H9 (cell line): ENCODE measurements around the gene GREB1L. TPM values are rescaled to one million over a fixed set of nuclear protein-coding genes. Genes with fewer than 3 reads are reported as not detected.

Experiments
- DNase-seq: peaks from one replicate; pipeline ENCODE4 v3.0.0-alpha.2; 2017
- H2AFZ ChIP-seq: one replicate; pipeline ENCODE4 v1.6.1; 2013; ENCODE audit warnings: mild to moderate bottlenecking, low read length, control low read depth, moderate library complexity
- H2AK5ac ChIP-seq: 2 replicates; pipeline ENCODE4 v1.6.1; 2013; ENCODE audit warnings: low read length, control low read depth, mixed read lengths; ENCODE audit not compliant: insufficient read length
- H2BK120ac ChIP-seq: one replicate; pipeline ENCODE4 v1.6.1; 2013; ENCODE audit warnings: low read depth, mild to moderate bottlenecking, low read length, control low read depth, inconsistent platforms; ENCODE audit not compliant: poor library complexity, severe bottlenecking
- H2BK12ac ChIP-seq: 2 replicates; pipeline ENCODE4 v1.6.1; 2013; ENCODE audit warnings: low read length, control low read depth, mixed read lengths, low read depth; ENCODE audit not compliant: insufficient read length
- H2BK15ac ChIP-seq: 2 replicates; pipeline ENCODE4 v1.6.1; 2013; ENCODE audit warnings: low read depth, low read length, control low read depth
- H2BK20ac ChIP-seq: one replicate; pipeline ENCODE4 v1.6.1; 2013; ENCODE audit warnings: low read depth, mild to moderate bottlenecking, low read length, control low read depth, inconsistent platforms; ENCODE audit not compliant: poor library complexity, severe bottlenecking
- H2BK5ac ChIP-seq: 2 replicates; pipeline ENCODE4 v1.6.1; 2013; ENCODE audit warnings: low read length, control low read depth, mixed read lengths; ENCODE audit not compliant: insufficient read length
- H3K14ac ChIP-seq: 2 replicates; pipeline ENCODE4 v1.6.1; 2013; ENCODE audit warnings: low read length, control low read depth; ENCODE audit not compliant: insufficient read depth
- H3K18ac ChIP-seq: 2 replicates; pipeline ENCODE4 v1.6.1; 2013; ENCODE audit warnings: low read depth, mild to moderate bottlenecking, mixed read lengths, low read length, control low read depth; ENCODE audit not compliant: insufficient read length
- H3K23ac ChIP-seq: 2 replicates; pipeline ENCODE4 v1.6.1; 2013; ENCODE audit warnings: low read length, control low read depth, mixed read lengths, low read depth; ENCODE audit not compliant: insufficient read length
- H3K23me2 ChIP-seq: 2 replicates; pipeline ENCODE4 v1.6.1; 2013; ENCODE audit warnings: low read depth, mild to moderate bottlenecking, mixed read lengths, low read length, control low read depth; ENCODE audit not compliant: insufficient read length, poor library complexity, severe bottlenecking
- H3K27ac ChIP-seq: 2 replicates; pipeline ENCODE4 v1.5.1; 2013; ENCODE audit warnings: low read length, control low read depth, mixed read lengths, low read depth; ENCODE audit not compliant: insufficient read length
- H3K27me3 ChIP-seq: 2 replicates; pipeline ENCODE4 v1.6.1; 2013; ENCODE audit warnings: low read length, control low read depth, inconsistent platforms; ENCODE audit not compliant: insufficient read depth
- H3K4ac ChIP-seq: 2 replicates; pipeline ENCODE4 v1.6.1; 2013; ENCODE audit warnings: low read depth, mild to moderate bottlenecking, control low read depth, inconsistent platforms, low read length, moderate library complexity
- H3K4me1 ChIP-seq: 2 replicates; pipeline ENCODE4 v1.6.1; 2013; ENCODE audit warnings: low read length, control low read depth, inconsistent platforms; ENCODE audit not compliant: insufficient read depth
- H3K4me2 ChIP-seq: 2 replicates; pipeline ENCODE4 v1.6.1; 2013; ENCODE audit warnings: low read length, control low read depth, mixed read lengths; ENCODE audit not compliant: insufficient read length, insufficient read depth
- H3K56ac ChIP-seq: 2 replicates; pipeline ENCODE4 v1.6.1; 2013; ENCODE audit warnings: low read depth, mild to moderate bottlenecking, mixed read lengths, low read length, control low read depth; ENCODE audit not compliant: insufficient read length
- H3K79me1 ChIP-seq: 2 replicates; pipeline ENCODE4 v1.6.1; 2013; ENCODE audit warnings: low read depth, mild to moderate bottlenecking, moderate library complexity, low read length, control low read depth, inconsistent platforms; ENCODE audit not compliant: insufficient read depth, poor library complexity, severe bottlenecking
- H3K79me2 ChIP-seq: 2 replicates; pipeline ENCODE4 v1.6.1; 2013; ENCODE audit warnings: low read length, control low read depth, inconsistent platforms; ENCODE audit not compliant: insufficient read depth
- H3K9ac ChIP-seq: 2 replicates; pipeline ENCODE4 v1.6.1; 2013; ENCODE audit warnings: low read length, control low read depth, mixed read lengths; ENCODE audit not compliant: insufficient read length; ENCODE audit errors: extremely low read depth
- H3K9me3 ChIP-seq: one replicate; pipeline ENCODE4 v1.6.1; 2013; ENCODE audit warnings: low read depth, low read length, inconsistent platforms; ENCODE audit not compliant: control insufficient read depth
- H3T11ph ChIP-seq: one replicate; pipeline ENCODE4 v1.6.1; 2013; ENCODE audit warnings: mild to moderate bottlenecking, low read length, control low read depth, inconsistent platforms
- H4K20me1 ChIP-seq: one replicate; pipeline ENCODE4 v1.6.1; 2013; ENCODE audit not compliant: control insufficient read depth, insufficient read length, insufficient read depth
- H4K5ac ChIP-seq: 2 replicates; pipeline ENCODE4 v1.6.1; 2013; ENCODE audit warnings: low read depth, mild to moderate bottlenecking, mixed read lengths, low read length, control low read depth; ENCODE audit not compliant: insufficient read length
- H4K8ac ChIP-seq: replicated peaks from 2 replicates; pipeline ENCODE4 v1.6.1; 2013; ENCODE audit warnings: low read length, control low read depth, mixed read lengths, low read depth; ENCODE audit not compliant: insufficient read length
- H4K91ac ChIP-seq: 2 replicates; pipeline ENCODE4 v1.6.1; 2013; ENCODE audit warnings: low read depth, mild to moderate bottlenecking, moderate library complexity, mixed read lengths, low read length, control low read depth; ENCODE audit not compliant: insufficient read length
- H3K27ac Mint-ChIP-seq, 3 experiments: 2 replicates in 2 of 3; 3 replicates in 1 of 3; pipeline ENCODE4 v1.8.0; 2020 to 2021; ENCODE audit warnings: mixed read lengths in 3 of 3, mild to moderate bottlenecking in 1 of 3, moderate library complexity in 1 of 3
- H3K27me3 Mint-ChIP-seq: 2 replicates; pipeline ENCODE4 v1.8.0; 2021; ENCODE audit warnings: low read depth, mild to moderate bottlenecking, moderate library complexity, mixed read lengths
- H3K36me3 Mint-ChIP-seq, 3 experiments: 2 replicates in 2 of 3; 3 replicates in 1 of 3; pipeline ENCODE4 v1.8.0; 2020 to 2021; ENCODE audit warnings: low read depth in 3 of 3, mixed read lengths in 3 of 3; ENCODE audit not compliant: insufficient read depth in 1 of 3
- H3K4me1 Mint-ChIP-seq, 2 experiments: 2 replicates each; pipeline ENCODE4 v1.8.0; 2020; ENCODE audit warnings: mixed read lengths in 2 of 2
- H3K4me3 Mint-ChIP-seq, 2 experiments: 2 replicates in 1 of 2; 3 replicates in 1 of 2; pipeline ENCODE4 v1.8.0; 2020 to 2021; ENCODE audit warnings: mild to moderate bottlenecking in 2 of 2, mixed read lengths in 2 of 2, moderate library complexity in 1 of 2
- H3K9me3 Mint-ChIP-seq, 2 experiments: 2 replicates in 1 of 2; 3 replicates in 1 of 2; pipeline ENCODE4 v1.8.0; 2020; ENCODE audit warnings: mild to moderate bottlenecking in 2 of 2, mixed read lengths in 2 of 2, moderate library complexity in 1 of 2
- WGBS: extraction: QIAGEN DNeasy Blood & Tissue Kit; methylation state at CpG from one replicate; pipeline ENCODE4 v1.1.7; 2013; ENCODE audit warnings: missing lambda C conversion rate, low lambda C conversion rate, mixed read lengths; ENCODE audit not compliant: insufficient read length; ENCODE audit errors: extremely low coverage; 5-methylcytosine and 5-hydroxymethylcytosine counted together
- total RNA-seq: library from RNA; stranded (reverse); gene quantifications from 2 replicates; pipeline ENCODE4 v1.2.1, GENCODE V29; 2021
- TF ChIP-seq, protein P1 (sequence below): fragments of 200-600 bp; sonication (generic); conservative IDR thresholded peaks from 3 replicates; pipeline ENCODE4 v1.8.0; 2021; ENCODE audit warnings: antibody characterized with exemption, mild to moderate bottlenecking

Gene GREB1L
- total RNA-seq, 1 experiment from 2014 or later: 2.7 TPM

DNA sequence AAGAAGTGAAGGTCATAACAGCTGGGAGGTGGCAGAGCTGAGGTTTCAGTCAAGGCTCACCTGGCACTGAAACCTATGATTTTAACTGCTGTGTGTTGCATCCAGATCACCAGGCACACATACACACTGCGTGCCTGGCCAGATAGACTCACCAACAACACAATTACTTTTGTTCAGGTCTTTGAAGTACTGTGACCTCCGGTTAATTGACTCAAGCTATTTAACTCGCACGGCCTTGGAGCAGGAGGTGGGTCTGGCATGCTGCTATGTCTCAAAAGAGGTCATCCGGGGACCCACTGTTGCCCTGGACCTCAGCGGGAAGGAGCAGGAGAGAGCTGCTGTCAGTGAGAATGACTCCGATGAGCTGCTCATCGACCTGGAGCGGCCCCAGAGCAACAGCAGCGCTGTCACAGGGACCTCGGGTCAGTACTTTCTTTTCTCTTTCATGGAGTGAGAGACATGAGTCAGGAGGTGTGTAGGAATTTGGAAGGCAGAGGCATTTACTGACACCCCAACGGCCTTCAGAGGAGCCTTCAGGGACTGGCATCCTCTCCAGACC is 254.3 kb downstream of the GREB1L start:
- WGBS: no CpG with 5 or more reads among the region's 12 CpGs
- Histone ChIP-seq H2BK5ac (no peak overlapping the region), H3K4me1 (no peaks in the 10 kb centered on the region), H4K20me1 (no peaks in the 10 kb centered on the region), H3K18ac (no peak overlapping the region), H4K5ac (no peak overlapping the region), H2AFZ (no peak overlapping the region), H3K27ac (no peak overlapping the region), H2AK5ac (no peak overlapping the region), H3K9me3 (no peaks in the 10 kb centered on the region), H3K4me2 (no peak overlapping the region), H2BK20ac (no peak overlapping the region), H3K56ac (no peak overlapping the region), H3K4ac (no peak overlapping the region), H3K79me2 (no peaks in the 10 kb centered on the region), H3K27me3 (no peaks in the 10 kb centered on the region), H3K23ac (no peak overlapping the region), H4K8ac (no peak overlapping the region), H2BK12ac (no peak overlapping the region), H3K79me1 (no peaks in the 10 kb centered on the region), H3K23me2 (no peaks in the 10 kb centered on the region), H2BK15ac (no peak overlapping the region), H3K9ac (no peak overlapping the region), H2BK120ac (no peak overlapping the region), H3T11ph (no peak overlapping the region), H4K91ac (no peak overlapping the region), H3K14ac (no peak overlapping the region)
- Mint-ChIP-seq H3K36me3 (peaks cover 0 to 9% (median 0%) of the 10 kb centered on the region in 3 experiments; a peak in 4 of 7 replicates), H3K4me3 (no peak overlapping the region), H3K27me3 (no peaks in the 10 kb centered on the region), H3K9me3 (no peaks in the 10 kb centered on the region), H3K4me1 (peaks cover 6 to 12% of the 10 kb centered on the region in 2 experiments), H3K27ac (no peak overlapping the region)
- DNase-seq: no peak
- TF ChIP-seq, protein P1, sequence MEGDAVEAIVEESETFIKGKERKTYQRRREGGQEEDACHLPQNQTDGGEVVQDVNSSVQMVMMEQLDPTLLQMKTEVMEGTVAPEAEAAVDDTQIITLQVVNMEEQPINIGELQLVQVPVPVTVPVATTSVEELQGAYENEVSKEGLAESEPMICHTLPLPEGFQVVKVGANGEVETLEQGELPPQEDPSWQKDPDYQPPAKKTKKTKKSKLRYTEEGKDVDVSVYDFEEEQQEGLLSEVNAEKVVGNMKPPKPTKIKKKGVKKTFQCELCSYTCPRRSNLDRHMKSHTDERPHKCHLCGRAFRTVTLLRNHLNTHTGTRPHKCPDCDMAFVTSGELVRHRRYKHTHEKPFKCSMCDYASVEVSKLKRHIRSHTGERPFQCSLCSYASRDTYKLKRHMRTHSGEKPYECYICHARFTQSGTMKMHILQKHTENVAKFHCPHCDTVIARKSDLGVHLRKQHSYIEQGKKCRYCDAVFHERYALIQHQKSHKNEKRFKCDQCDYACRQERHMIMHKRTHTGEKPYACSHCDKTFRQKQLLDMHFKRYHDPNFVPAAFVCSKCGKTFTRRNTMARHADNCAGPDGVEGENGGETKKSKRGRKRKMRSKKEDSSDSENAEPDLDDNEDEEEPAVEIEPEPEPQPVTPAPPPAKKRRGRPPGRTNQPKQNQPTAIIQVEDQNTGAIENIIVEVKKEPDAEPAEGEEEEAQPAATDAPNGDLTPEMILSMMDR: no peak
